ENCODE results near the gene SPCS1. TPM values are rescaled to one million over a fixed set of nuclear protein-coding genes. Genes with fewer than 3 reads are reported as not detected.
A peak's percentile ranks its signal among the peaks of the same experiment; 100 is the strongest.

Gene SPCS1
- total and polyA plus RNA-seq, 9 of the 15 experiments (the other 6 are each of a cell fraction or from before 2014, with no cell fraction given), result 73.9 to 567 (median 127) TPM

DNA sequence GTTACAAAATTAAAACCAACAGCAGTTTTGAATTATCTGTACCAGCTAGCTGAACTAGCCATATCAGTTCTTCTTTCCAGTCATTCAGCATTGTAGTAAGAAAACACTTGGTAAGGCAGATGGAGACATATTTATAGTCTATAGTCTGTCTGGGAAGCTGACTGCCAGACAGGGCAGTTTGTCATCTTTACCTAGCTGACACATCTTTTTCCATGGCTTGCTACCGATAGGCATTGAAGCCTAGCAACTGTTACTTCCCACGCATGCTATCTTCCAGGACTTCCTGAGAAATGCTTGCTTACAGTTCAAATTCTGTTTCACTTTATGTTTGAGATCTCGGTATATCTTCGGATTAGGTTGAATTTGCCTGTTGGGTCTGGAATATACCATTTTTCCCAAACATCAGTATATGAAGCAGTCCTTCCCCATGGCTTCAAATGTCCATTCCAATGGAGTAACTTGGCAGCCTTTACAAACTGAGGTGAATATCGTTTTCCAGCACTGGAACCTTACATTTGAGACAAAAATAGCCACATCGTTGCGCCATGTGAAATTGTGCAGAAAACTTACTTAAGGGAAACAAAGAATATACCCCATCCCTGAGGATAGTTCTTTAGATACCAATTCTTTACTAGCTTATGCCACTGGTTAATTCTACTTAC lies 11.2 kb upstream of the SPCS1 start (continued):
- TF ChIP-seq MAFG (tag; conservative IDR thresholded peaks at IDR 0.05) (0 out of 2 replicates have a peak, but pooled peaks have one; percentile 7), CBFA2T3 (IDR thresholded peaks at IDR 0.05) (peak; percentile 66), POLR2B (IDR thresholded peaks at IDR 0.05; ENCODE audit: low read depth, partially characterized antibody) (peak; percentile 33), MEF2D (tag; conservative IDR thresholded peaks at IDR 0.05; ENCODE audit: low read depth) (peak; percentile 87), NRF1 (conservative IDR thresholded peaks at IDR 0.05 in 1 of 2, IDR thresholded peaks at IDR 0.05 in 1 of 2) (peak; percentile 43 to 55; a peak in 3 of 4 replicates), ZNF263 (CRISPR knock-in tag; IDR thresholded peaks at IDR 0.05; ENCODE audit: borderline replicate concordance) (peak; percentile 16; the same call in 1 of the 2 replicates), RAD51 (IDR thresholded peaks at IDR 0.05; ENCODE audit: borderline replicate concordance, low read depth) (peak; percentile 24; the same call in 1 of the 2 replicates)
- TF ChIP-seq, protein P1, sequence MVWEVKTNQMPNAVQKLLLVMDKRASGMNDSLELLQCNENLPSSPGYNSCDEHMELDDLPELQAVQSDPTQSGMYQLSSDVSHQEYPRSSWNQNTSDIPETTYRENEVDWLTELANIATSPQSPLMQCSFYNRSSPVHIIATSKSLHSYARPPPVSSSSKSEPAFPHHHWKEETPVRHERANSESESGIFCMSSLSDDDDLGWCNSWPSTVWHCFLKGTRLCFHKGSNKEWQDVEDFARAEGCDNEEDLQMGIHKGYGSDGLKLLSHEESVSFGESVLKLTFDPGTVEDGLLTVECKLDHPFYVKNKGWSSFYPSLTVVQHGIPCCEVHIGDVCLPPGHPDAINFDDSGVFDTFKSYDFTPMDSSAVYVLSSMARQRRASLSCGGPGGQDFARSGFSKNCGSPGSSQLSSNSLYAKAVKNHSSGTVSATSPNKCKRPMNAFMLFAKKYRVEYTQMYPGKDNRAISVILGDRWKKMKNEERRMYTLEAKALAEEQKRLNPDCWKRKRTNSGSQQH (CRISPR knock-in tag; IDR thresholded peaks at IDR 0.05), result no peak
- TF ChIP-seq, protein P2, sequence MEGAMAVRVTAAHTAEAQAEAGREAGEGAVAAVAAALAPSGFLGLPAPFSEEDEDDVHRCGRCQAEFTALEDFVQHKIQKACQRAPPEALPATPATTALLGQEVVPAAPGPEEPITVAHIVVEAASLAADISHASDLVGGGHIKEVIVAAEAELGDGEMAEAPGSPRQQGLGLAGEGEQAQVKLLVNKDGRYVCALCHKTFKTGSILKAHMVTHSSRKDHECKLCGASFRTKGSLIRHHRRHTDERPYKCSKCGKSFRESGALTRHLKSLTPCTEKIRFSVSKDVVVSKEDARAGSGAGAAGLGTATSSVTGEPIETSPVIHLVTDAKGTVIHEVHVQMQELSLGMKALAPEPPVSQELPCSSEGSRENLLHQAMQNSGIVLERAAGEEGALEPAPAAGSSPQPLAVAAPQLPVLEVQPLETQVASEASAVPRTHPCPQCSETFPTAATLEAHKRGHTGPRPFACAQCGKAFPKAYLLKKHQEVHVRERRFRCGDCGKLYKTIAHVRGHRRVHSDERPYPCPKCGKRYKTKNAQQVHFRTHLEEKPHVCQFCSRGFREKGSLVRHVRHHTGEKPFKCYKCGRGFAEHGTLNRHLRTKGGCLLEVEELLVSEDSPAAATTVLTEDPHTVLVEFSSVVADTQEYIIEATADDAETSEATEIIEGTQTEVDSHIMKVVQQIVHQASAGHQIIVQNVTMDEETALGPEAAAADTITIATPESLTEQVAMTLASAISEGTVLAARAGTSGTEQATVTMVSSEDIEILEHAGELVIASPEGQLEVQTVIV (CRISPR knock-in tag; IDR thresholded peaks at IDR 0.05; ENCODE audit: borderline replicate concordance), result no peak

Data from K562 (cell line).